Stimulated activated CD4-positive, alpha-beta T cell treated with anti-CD3 and anti-CD28 coated beads, Interleukin-2, amount 100 ng/mL, for 4 hours (primary cell): ENCODE results near the gene TMBIM1.

Experiments
- DNase-seq: peaks from one replicate; pipeline ENCODE4 v3.0.0-alpha.2; 2020; ENCODE audit warnings: low read depth

Gene TMBIM1, protein sequence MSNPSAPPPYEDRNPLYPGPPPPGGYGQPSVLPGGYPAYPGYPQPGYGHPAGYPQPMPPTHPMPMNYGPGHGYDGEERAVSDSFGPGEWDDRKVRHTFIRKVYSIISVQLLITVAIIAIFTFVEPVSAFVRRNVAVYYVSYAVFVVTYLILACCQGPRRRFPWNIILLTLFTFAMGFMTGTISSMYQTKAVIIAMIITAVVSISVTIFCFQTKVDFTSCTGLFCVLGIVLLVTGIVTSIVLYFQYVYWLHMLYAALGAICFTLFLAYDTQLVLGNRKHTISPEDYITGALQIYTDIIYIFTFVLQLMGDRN

DNA sequence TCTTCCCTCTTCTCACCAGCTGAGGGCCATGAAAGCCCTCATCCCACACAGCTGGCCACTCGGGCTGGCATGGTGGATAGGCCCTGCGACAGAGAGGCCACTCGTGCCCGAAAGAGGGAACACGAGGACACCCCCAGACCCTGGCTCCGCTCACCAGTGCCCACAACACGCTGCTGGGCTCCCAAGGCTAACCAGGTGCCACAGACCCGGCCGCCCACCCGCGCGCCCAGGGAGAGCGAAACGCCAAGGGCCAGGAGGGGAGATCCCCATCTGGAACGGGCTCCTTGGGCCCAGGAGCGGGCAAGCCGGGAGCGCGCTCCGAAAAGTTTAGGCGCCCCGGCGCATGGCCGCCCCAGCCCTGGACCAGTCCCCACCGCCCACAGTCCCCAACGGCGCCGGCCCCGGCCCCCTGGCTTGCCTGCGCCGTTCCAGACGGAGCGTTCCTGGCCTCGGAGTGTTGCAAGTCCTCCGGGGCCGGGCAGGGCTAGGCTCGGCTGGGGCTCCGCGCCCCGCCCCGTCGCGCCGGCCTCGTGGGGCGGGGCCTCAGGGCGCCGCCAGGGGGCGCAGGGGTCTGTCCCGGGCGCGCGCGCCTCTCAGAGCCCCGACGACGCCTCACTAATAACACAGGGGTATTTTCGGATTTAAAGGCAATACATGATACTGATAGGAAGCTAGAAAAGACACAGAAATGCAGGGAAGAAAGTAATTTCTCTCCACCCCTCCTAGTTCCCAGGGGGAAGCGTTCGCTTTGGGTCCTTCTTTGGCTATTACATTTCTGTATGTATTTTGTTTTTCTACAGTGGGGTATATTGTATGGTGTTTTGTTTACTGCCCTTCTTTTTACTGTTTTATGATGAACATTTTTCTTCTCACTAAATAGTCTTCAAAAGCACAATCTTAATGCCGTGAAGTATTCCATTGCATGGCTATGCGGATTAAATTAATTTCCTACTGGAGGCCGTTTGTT, at the start of gene TMBIM1:
TSS of gene TMBIM1 (minus strand) at position 456 of the 967 bp plus-strand sequence. CDS start 10,362 bp downstream, outside the sequence.
- peak; percentile 66 for DNase-seq

DNA sequence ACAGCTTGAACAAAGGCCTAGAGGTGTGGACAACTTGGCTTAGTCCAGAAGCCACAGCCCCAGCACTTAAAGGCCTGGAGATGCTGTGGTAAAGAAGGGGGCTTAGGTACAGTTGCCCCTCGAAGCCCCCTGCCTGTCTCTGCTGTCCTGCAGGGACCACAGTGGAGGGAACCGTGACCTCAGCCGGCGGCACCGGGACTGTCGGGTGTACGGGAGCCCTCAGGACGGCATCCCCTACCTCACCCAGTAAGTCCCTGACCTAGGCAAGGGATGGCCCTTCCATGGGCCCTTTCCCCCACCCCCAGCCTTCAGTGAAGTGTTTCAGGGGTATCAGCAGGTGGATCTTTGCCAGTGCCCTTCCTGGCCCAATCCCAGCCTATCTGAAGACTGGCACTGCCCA, 49.1 kb upstream of the TMBIM1 start:
- no peak for DNase-seq

DNA sequence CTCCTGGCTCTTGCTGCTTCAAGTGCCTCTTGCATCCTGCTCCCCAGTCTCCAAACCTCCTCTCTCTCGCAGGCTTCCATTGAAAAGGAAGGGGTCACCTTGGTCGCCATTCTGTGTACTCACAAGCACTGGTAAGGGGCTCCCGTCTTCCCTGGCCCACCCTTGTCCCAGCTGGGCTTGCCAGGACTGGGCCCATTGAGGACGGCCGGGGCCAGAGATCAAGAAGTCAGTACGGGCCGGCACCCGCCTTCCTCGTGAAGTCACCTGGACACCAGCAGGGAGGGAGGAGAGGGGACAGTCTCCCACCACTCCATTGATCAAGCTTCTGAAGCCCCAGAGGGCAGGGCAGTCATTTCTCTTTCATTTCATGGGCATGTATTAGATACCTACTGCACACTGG, 48.4 kb upstream of the TMBIM1 start:
- no peak for DNase-seq

GRCh38 chr2:218334531-218334930, 42.2 kb upstream of the TMBIM1 start:
- no peak for DNase-seq

DNA sequence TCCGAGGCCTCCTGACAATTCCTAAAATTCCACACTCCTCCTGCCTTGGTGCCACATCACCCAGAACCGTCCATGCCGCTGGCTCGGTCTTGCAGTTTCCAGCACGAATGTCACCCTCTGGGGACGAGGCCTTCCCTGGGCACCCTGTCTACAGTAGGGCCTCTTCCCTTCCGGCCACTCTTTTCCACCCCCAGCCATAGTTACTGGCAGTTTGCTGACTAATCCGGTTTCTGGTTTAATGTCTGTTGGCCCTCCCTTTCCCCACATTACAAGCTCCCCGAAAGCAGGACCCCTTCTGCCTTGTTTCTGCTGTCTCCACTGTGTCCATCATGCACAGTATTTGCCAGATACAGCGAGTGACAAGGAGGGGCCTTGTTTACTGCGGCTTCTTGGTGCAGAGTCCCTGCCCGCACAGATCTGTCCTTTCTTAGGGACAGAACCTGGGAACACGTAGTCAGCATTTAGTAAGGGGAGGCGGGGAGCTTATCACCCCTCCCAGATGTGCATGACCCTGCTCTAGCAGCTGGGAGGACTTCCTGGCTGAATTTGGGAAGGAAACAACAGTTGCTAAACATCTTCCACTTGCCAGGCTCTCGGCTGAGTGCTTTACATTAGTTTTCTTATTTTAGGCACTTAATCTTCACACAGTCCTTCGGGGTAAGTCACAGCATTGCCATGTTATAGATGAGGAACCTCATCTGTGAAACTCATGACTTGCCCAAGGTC, 40.8 kb upstream of the TMBIM1 start:
- DNase-seq = no peak

- no peak for DNase-seq
Observed at GRCh38 chr2:218332288-218332687, 40.0 kb upstream of the TMBIM1 start.

DNA sequence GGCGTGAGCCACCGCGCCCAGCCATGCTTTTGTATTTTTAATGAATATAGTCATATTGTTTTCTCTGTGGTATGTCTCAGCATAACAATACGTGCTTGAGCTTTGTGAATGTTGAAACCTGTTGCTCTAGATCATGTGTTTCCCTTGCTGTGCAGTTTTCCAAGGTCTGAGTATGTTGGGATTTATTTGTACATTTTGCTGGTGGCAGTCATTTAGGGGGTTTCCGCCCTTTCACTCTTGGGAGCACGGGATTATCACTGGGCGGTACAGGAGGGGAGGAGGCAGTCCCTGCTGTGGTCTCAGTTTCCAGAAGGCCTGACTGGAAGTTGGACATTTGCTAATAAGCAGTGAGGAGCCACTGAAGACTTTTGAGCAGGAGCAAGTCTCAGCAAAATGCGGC, 39.4 kb upstream of the TMBIM1 start:
- DNase-seq = no peak

GRCh38 chr2:218329826-218330593, 37.7 kb upstream of the TMBIM1 start:
- no peak for DNase-seq

- DNase-seq = no peak
Observed at GRCh38 chr2:218329027-218329825, 36.9 kb upstream of the TMBIM1 start.

DNA sequence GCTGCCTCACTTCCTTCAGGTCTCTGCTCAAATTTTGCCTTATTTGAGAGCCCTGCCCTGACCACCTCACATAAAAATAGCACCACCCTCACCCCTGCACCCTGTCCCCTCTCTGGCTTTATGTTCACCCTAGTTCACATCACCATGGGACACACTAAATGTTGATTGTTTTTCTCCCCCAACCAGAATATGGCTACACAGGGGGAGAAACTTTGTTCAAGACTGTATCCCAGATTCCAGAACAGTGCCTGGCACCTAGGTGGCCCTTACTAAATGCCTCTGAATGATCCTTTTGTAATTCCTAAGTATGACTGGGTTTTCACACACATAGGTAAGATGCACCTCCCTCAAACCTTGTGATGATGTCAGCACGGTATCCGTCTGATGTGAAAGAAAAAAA, 36.0 kb upstream of the TMBIM1 start:
- DNase-seq = no peak

GRCh38 chr2:218327451-218328210, 35.3 kb upstream of the TMBIM1 start:
- DNase-seq = no peak

GRCh38 chr2:218326315-218326714, 34.0 kb upstream of the TMBIM1 start:
- DNase-seq = no peak

DNA sequence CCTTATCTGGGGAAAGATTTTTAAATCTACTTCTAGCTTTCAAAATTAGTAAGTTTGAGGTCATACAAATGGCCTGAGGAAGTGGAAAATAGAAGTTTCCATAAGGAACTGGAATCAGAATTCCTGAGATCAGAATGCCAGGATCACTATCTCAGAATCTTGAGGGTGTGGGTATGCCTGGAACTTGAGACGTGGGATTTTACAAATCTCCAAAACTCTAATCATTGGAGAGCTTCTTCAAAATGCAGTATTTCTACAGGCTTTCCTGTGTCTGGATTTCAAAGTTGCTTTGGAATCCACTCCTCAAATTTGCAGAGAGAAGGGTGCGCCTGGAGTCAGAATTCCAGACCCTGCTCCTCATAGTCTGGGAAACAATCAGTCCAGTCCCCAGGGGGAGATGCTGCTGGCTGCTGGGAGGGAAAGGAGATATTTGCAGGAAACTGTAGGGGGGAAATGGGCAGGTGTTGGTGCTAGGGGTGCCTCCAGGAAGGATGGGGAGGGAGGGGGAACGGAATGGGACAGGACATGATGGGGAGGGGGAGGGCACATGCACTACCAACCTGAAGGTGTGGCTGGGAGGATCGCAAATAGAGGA, 33.4 kb upstream of the TMBIM1 start:
- DNase-seq = no peak

- no peak for DNase-seq
Observed at GRCh38 chr2:218323526-218324472, 31.5 kb upstream of the TMBIM1 start.

- peak; percentile 29 for DNase-seq
Observed at GRCh38 chr2:218322768-218323525, 30.6 kb upstream of the TMBIM1 start.

- DNase-seq = no peak
Observed at GRCh38 chr2:218320704-218321336, 28.5 kb upstream of the TMBIM1 start.

DNA sequence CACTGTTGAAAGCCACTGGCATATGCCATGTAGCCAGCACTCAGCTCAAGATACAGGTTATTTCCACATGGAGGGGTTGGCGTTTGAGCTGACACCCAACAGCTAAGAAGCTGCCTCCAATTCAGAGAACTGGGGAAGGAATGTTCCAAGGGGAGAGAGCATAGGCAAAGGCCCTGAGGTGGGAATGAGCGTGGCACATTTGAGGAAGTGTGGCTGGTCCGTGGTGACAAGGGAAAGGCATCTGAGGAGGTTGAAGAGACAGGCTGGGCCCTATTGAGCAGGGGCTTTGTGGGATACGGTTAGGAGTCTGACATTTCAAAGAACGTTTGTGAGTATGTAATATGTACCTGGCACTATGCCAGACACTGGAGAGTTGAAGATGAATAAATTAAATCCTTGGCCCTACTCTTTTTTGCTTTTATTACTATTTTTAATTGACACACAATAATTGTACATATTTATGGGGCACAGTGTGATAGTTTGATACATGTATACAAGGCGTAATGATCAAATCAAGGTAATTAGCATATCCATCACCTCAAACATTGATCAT, 27.6 kb upstream of the TMBIM1 start:
- no peak for DNase-seq
